Transverse colon (tissue), 4 donors: ENCODE measurements around the gene ANXA6.

ENCODE experiments used
- EP300 ChIP-seq: sonication (generic); formaldehyde crosslinking; IDR thresholded peaks from one replicate; pipeline ENCODE4 v1.6.1; 2017; ENCODE audit warnings: antibody characterized with exemption, low read depth
- POLR2A ChIP-seq: fragments of 450-650 bp; IDR thresholded peaks from one replicate; pipeline ENCODE4 v1.6.1; 2016; ENCODE audit warnings: antibody characterized with exemption, mild to moderate bottlenecking, moderate library complexity
- POLR2AphosphoS5 ChIP-seq, 3 donors: sonication (generic); formaldehyde crosslinking; IDR thresholded peaks; one replicate each; pipeline ENCODE4 v1.6.1; 2016; ENCODE audit warnings: antibody characterized with exemption in 3 of 3
- TF ChIP-seq, protein P1 (sequence below), 5 experiments: fragments of 200-600 bp in 3 of 5; fragments of 450-650 bp in 2 of 5; sonication (generic) in 3 of 5; IDR thresholded peaks; 1 replicate in 2 of 5; 2 replicates in 3 of 5; pipeline ENCODE4 v1.5.1; 2016 to 2017; ENCODE audit warnings: antibody characterized with exemption in 5 of 5, inconsistent platforms in 3 of 5, mild to moderate bottlenecking in 2 of 5, moderate library complexity in 1 of 5

DNA sequence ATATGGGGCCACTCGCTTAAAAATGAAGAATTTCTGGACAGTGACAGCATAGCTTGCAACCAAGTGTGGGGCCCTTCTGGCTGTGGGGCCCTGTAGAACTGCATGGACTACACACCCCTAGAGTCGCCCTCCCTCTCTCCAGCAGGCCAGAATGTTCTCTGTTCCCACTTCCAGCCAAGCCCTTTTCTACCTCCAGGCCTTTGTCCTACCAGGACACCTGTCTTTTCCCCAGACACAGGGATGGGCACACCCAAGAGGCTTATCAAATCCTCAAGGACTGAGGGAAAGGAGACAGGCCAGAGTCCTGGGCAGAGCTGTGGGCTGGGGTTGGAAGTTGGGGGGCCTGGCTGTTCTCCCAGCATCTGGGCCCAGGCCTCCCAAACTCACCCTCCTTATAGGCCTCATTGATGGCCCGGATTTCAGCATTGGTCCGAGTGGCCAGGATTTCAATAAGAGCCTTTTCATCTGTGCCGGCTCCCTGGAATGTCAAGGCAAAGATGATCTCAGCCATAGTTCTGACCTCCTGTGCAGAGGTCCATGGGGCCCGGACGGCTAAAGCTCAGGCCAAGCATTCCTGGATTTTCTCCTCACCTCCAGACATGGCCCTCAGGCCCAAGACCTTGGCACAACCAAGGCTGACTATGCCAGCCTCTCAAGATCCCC, 38.5 kb downstream of the ANXA6 start:
- TF ChIP-seq, protein P1, sequence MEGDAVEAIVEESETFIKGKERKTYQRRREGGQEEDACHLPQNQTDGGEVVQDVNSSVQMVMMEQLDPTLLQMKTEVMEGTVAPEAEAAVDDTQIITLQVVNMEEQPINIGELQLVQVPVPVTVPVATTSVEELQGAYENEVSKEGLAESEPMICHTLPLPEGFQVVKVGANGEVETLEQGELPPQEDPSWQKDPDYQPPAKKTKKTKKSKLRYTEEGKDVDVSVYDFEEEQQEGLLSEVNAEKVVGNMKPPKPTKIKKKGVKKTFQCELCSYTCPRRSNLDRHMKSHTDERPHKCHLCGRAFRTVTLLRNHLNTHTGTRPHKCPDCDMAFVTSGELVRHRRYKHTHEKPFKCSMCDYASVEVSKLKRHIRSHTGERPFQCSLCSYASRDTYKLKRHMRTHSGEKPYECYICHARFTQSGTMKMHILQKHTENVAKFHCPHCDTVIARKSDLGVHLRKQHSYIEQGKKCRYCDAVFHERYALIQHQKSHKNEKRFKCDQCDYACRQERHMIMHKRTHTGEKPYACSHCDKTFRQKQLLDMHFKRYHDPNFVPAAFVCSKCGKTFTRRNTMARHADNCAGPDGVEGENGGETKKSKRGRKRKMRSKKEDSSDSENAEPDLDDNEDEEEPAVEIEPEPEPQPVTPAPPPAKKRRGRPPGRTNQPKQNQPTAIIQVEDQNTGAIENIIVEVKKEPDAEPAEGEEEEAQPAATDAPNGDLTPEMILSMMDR (IDR thresholded peaks at IDR 0.05), result no peak
- TF ChIP-seq POLR2A (no peak), POLR2AphosphoS5 (IDR thresholded peaks at IDR 0.05) (no peak), EP300 (no peak)
